GM06990 (cell line): ENCODE results near the gene ADAP1.

Experiments
- DNase-seq: peaks from one replicate; pipeline ENCODE4 v3.0.0-alpha.2; 2011; ENCODE audit not compliant: insufficient read length; ENCODE audit errors: extremely low read depth
- H3K27me3 ChIP-seq: replicated peaks from 2 replicates; pipeline ENCODE4 v1.6.0; 2011; ENCODE audit warnings: low read length; ENCODE audit not compliant: control insufficient read depth, insufficient read depth
- H3K36me3 ChIP-seq: 2 replicates; pipeline ENCODE4 v1.5.1; 2011; ENCODE audit warnings: low read length; ENCODE audit not compliant: control insufficient read depth, insufficient read depth
- H3K4me3 ChIP-seq: replicated peaks from 2 replicates; pipeline ENCODE4 v1.5.1; 2011; ENCODE audit warnings: low read depth, mild to moderate bottlenecking, control low read depth, low read length
- TF ChIP-seq, protein P1 (sequence below): IDR thresholded peaks from 2 replicates; pipeline ENCODE4 v1.5.1; 2011; ENCODE audit warnings: low read length, control low read depth, mild to moderate bottlenecking, inconsistent platforms; ENCODE audit not compliant: insufficient read depth, poor library complexity, severe bottlenecking

Gene ADAP1

DNA sequence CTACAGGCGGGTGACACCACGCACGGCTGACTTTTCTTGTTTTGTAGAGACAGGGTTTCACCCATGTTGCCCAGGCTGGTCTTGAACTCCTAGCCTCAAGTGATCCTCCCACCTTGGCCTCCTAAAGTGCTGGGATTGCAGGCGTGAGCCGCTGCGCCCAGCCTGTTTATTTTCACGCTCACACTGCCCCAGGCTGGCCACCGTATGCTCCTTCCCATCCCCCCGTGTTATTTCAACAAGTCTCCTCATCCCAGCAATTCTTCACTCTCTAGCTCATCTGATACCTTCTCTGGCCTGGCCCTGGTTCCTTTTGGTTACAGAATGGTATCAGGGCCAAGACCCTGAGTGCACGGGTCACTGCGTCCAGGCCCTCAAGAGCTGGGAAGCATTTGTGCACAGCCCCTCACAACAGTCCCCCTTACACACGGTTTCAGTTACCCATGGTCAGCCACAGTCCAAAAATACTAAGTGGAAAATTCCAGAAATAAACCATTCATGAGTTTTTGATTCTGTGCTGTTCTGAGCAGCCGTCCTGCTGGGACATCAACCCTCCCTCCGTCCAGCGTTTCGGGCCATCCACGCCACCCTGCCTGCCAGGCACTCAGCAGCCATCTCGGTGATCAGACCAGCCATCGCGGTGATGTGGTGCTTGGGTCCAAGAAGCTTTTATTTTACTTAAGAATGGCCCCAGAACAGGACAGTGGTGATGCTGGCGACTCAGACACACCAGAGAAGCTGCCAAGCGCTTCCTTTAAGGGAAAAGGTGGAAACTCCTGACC, 12.0 kb upstream of the ADAP1 start:
- Histone ChIP-seq H3K4me3 (no peak overlapping the region), H3K36me3 (peaks cover 24% of the 10 kb centered on the region), H3K27me3 (no peaks in the 10 kb centered on the region)
- TF ChIP-seq, protein P1, sequence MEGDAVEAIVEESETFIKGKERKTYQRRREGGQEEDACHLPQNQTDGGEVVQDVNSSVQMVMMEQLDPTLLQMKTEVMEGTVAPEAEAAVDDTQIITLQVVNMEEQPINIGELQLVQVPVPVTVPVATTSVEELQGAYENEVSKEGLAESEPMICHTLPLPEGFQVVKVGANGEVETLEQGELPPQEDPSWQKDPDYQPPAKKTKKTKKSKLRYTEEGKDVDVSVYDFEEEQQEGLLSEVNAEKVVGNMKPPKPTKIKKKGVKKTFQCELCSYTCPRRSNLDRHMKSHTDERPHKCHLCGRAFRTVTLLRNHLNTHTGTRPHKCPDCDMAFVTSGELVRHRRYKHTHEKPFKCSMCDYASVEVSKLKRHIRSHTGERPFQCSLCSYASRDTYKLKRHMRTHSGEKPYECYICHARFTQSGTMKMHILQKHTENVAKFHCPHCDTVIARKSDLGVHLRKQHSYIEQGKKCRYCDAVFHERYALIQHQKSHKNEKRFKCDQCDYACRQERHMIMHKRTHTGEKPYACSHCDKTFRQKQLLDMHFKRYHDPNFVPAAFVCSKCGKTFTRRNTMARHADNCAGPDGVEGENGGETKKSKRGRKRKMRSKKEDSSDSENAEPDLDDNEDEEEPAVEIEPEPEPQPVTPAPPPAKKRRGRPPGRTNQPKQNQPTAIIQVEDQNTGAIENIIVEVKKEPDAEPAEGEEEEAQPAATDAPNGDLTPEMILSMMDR: no peak
- no peak for DNase-seq

DNA sequence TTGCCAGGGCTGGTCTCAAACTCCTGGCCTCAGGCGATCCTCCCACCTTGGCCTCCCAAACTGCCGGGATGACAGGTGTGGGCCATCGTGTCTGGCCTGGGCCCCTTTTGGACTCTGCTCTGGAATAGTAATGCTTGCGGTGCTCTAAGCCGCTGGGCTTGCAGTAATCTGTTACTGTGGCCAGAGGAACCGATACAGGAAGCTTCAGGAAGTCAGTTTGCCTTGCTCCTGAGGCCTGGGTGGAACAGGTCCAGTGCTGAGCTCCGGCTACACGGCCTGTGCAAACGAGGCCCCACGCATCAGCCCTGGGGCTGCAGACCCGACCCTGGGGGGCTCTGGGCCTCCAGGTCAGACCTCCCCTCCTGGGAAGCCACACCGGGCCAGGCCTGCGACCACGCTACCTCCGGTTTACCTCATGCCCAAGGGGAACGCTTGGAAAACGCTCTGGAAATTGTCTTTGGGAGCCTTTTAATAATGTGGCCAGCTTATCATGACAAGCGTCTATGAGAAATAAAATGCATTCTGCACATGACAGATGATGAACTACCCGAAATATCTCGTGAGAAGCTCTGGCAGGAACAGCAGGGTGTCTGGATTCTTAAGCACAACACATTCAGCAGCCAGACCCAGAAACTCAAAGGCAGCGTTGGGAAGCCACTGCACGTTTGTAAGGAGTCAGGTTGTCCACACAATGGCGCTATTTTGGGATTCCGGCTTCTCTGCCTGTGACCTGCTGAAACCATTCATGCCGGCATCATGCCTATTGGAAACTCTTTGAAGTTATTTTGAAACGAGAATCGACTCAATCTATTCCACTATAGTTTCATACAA, 10.1 kb upstream of the ADAP1 start:
- Histone ChIP-seq H3K36me3 (peaks cover 16% of the 10 kb centered on the region), H3K4me3 (no peak overlapping the region), H3K27me3 (no peaks in the 10 kb centered on the region)
- no peak for DNase-seq
- TF ChIP-seq, protein P1: no peak

DNA sequence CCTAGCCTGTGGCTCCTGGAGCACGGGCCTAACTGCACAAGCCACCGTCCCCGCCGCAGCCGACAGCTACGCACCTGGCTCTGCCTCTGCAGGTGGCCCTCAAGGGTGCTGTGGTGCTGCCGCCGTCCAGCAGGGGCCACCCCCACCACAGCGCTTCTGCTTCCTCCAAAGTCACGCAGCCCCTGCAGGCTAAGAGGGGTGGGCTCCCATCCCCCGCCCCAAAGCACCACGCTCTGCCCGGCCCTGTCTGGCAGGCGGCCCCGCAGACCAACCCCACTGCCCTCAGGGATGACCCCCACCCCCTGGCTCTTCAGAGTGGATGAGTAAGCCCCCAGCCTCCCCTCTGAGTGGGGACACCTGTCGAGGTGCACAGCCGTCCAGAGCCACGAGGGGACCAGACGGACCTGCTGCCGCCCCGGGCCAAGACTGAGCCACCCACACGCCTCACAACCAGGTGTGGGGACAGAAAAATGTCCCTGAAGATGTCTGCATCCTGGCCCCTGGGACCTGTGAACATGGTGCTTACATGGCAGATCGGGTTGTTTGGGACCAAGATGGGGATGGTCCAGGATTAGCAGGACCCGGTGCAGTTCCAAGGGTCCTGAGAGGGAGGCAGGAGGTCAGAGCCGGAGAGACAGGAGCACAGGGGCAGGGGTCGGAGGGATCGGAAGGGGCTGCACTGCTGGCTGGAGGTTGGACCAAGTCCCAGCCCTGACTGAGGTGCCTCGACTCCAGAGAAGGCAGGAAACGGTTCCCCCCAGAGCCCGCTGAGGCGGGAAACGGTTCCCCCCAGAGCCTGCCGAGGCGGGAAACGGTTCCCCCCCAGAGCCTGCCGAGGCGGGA, 9.0 kb upstream of the ADAP1 start:
- peaks cover 12% of the 10 kb centered on the region for H3K36me3 ChIP-seq
- DNase-seq: no peak
- no peak overlapping the region for H3K4me3 ChIP-seq
- TF ChIP-seq, protein P1: peak; percentile 22
- no peaks in the 10 kb centered on the region for H3K27me3 ChIP-seq

DNA sequence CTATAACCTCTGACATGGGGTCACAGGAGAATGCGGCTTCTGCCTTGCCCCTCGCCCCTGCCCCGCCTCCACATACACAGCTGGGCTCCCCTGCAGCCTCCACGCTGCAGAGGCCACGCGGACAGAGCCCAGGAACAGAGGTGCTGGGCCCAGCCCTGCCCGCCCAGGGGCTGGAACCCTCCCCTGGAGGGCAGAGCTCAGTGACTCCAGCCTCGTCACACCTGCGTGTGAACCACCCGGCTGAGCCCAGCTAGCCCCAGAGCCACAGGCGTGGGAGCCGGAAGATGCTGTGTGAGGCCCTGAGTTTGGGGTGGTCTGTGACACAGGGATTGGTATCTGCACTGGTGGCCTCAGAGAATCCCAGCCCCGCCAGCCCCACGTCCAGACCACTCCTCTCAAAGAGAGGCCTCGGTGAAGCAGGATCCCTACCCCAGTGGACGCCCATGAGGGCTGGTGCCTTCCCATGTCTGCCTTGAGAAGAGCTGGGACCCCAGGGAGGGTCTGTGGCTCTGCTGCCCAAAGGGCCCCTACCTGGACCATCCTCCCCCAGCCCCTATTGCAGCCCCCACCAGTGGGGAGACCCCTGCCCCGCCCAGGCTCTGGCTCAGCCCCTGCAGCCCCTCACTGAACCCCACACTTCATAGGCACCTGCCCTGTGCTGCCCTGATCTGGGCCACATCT, 8.1 kb upstream of the ADAP1 start:
- no peak for DNase-seq
- TF ChIP-seq, protein P1: no peak
- no peaks in the 10 kb centered on the region for H3K27me3 ChIP-seq
- peaks cover 3% of the 10 kb centered on the region for H3K36me3 ChIP-seq
- no peak overlapping the region for H3K4me3 ChIP-seq
